Camera-type eye (tissue), 1 donor: ENCODE measurements around the gene LYZL4. TPM values are rescaled to one million over a fixed set of nuclear protein-coding genes. Genes with fewer than 3 reads are reported as not detected.

Experiments
- total RNA-seq: library from RNA; depleted of rRNA; stranded (reverse); fragments of >200 nt; gene quantifications from one replicate; pipeline ENCODE4 v1.2.3, GENCODE V29; 2014

Gene LYZL4, protein sequence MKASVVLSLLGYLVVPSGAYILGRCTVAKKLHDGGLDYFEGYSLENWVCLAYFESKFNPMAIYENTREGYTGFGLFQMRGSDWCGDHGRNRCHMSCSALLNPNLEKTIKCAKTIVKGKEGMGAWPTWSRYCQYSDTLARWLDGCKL
- total RNA-seq = not detected

DNA sequence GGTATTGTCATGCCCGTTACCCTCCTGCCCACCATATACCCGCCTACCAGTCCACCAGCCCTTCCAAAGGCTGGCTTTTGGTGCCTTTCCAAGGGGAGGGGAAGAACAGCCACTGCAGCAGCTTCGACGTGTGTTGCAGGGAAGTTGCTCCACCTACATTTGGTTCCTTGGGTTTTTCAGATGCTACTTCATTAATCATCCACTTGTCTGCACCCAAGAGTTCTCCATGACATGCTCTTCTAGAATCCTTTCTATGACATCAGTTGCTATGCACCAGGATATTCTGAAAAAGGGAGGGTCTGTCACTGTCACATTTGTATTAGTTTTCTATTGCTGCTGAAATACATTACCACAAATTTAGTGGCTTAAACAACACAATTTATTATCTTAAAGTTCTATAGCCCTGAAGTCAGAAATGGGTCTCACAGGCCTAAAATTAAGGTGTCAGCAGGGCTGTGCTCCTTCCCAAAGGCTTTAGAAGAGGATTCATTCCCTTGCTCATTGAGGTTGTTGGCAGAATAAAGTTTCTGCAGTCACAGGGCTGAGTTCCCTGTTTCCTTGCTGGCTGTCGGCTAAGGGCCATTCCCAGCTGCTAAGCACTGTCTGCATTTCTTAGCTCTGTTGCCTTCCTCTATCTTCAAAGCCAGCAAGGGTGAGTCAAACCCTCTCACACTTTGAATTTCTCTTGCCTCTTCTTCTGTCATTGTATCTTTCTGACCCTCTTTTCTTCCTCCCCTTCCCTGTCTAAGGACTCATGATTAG, at the start of gene LYZL4:
LYZL4 (minus strand) TSS at position 241 of the 762 bp plus-strand sequence. CDS start 3,359 bp downstream, outside the sequence.

Other genes with a start within 250 kb of the LYZL4 start
- gene CCK, start 144.4 kb downstream of the LYZL4 start, total RNA-seq = 5.6 TPM
- gene VIPR1, start 92.0 kb upstream of the LYZL4 start, total RNA-seq = 3.7 TPM
- 65.3 TPM for gene SEC22C, start 171.4 kb upstream of the LYZL4 start, total RNA-seq
- 19.0 TPM for gene SS18L2, start 180.2 kb upstream of the LYZL4 start, total RNA-seq
- 337 TPM for gene NKTR, start 190.1 kb upstream of the LYZL4 start, total RNA-seq
- gene ZBTB47, start 243.1 kb upstream of the LYZL4 start, total RNA-seq = 22.9 TPM